ENCODE results near the gene NOVA1.

GRCh38 chr14:26548406-26548805 is 49.4 kb downstream of the NOVA1 start:
- TF ChIP-seq POLR2A (IDR thresholded peaks at IDR 0.05; ENCODE audit: low read depth, low read length), result no peak
- TF ChIP-seq CTCF (conservative IDR thresholded peaks at IDR 0.05; ENCODE audit: low read depth, low read length), result no peak
- TF ChIP-seq RFX5 (IDR thresholded peaks at IDR 0.05; ENCODE audit: low read depth, low read length), result no peak
- TF ChIP-seq RCOR1 (IDR thresholded peaks at IDR 0.05; ENCODE audit: insufficient replicate concordance, low read length), result no peak
- TF ChIP-seq CEBPB (IDR thresholded peaks at IDR 0.05; ENCODE audit: low read depth, low read length), result no peak
- TF ChIP-seq ELK1 (IDR thresholded peaks at IDR 0.05; ENCODE audit: borderline replicate concordance, low read depth, low read length), result no peak
- TF ChIP-seq BHLHE40 (IDR thresholded peaks at IDR 0.05; ENCODE audit: low read depth, low read length), result no peak
- TF ChIP-seq MAZ (IDR thresholded peaks at IDR 0.05; ENCODE audit: borderline replicate concordance, low read depth, low read length), result no peak
- TF ChIP-seq RAD21 (IDR thresholded peaks at IDR 0.05; ENCODE audit: low read length), result no peak
- TF ChIP-seq CHD1 (IDR thresholded peaks at IDR 0.05; ENCODE audit: low read depth, low read length), result no peak
- no peak for TF ChIP-seq SMC3 (IDR thresholded peaks at IDR 0.05; ENCODE audit: low read depth, low read length)
- TF ChIP-seq NFE2L2 (IDR thresholded peaks at IDR 0.05; ENCODE audit: low read depth, low read length), result no peak
- no peak for TF ChIP-seq USF2 (IDR thresholded peaks at IDR 0.05; ENCODE audit: low read depth, low read length)
